ENCODE measurements around the gene LDB2. TPM values are rescaled to one million over a fixed set of nuclear protein-coding genes. Genes with fewer than 3 reads are reported as not detected.

Gene LDB2
- total and polyA plus RNA-seq, 2 of the 8 experiments (the other 6 are each of a cell fraction or from before 2014, with no cell fraction given) = 57.0 to 140 TPM

- WGBS, 2 experiments (ENCODE audit: extremely low coverage in 1 of 2, insufficient coverage in 1 of 2, insufficient read length in 1 of 2, insufficient replicate concordance in 2 of 2, low coverage in 1 of 2, low lambda C conversion rate in 2 of 2, missing lambda C conversion rate in 1 of 2) = 58% methylated on average over 3 of the region's 3 CpGs; no CpG with 5 or more reads in 1 of the 2 experiments
- no peaks in the 10 kb centered on the region for H3K9me3 ChIP-seq (ENCODE audit: insufficient read depth in 2 of 2, low read depth in 1 of 2, low read length in 1 of 2)
- no peak overlapping the region for H2BK120ac ChIP-seq (replicated peaks; ENCODE audit: low read depth, low read length)
- H4K5ac ChIP-seq (ENCODE audit: insufficient read length, low read depth, low read length) = no peak overlapping the region
- H3K27me3 ChIP-seq (replicated peaks in 1 of 4; ENCODE audit: control insufficient read depth in 3 of 4, extremely low read depth in 1 of 4, insufficient read depth in 3 of 4, low read length in 3 of 4) = no peaks in the 10 kb centered on the region
- no peaks in the 10 kb centered on the region; a peak in 1 of 8 replicates for H3K36me3 ChIP-seq (ENCODE audit: control insufficient read depth in 2 of 4, insufficient read depth in 4 of 4, low read length in 3 of 4)
- no peak overlapping the region for H3K56ac ChIP-seq (replicated peaks; ENCODE audit: insufficient read length, low read depth, low read length)
- peak overlapping the region; percentile 84; the same call in 1 of the 2 replicates for H2BK5ac ChIP-seq (ENCODE audit: low read depth, low read length)
- ChIA-PET CTCF (ENCODE audit: partially characterized antibody) (interaction anchor here (0.9 kb wide), 1 partner anchor 10 kb away, joined by 4 read pairs; no protein-coding TSS in a partner anchor), POLR2A (ENCODE audit: partially characterized antibody) (interaction anchor here (0.5 to 1.9 kb wide), 3 partner anchors 10 to 313 kb away, joined by 3 to 6 read pairs (median 4); no protein-coding TSS in a partner anchor)
- H2BK20ac ChIP-seq (ENCODE audit: low read length) = no peak overlapping the region
- no peak overlapping the region for H3K9ac ChIP-seq (replicated peaks in 1 of 4; ENCODE audit: extremely low read depth in 1 of 4, low read depth in 3 of 4, low read length in 3 of 4)
- H2BK15ac ChIP-seq (ENCODE audit: low read length) = no peak overlapping the region
- peak overlapping the region; percentile 1 for H4K91ac ChIP-seq (replicated peaks; ENCODE audit: insufficient read length, low read length)
- H3K18ac ChIP-seq (ENCODE audit: extremely low read depth, low read length) = no peak overlapping the region
- peak overlapping the region; percentile 70 for H2BK12ac ChIP-seq (ENCODE audit: low read depth, low read length)
- no peak overlapping the region for H2AFZ ChIP-seq (ENCODE audit: low read length)
- TF ChIP-seq TEAD4 (IDR thresholded peaks at IDR 0.05; ENCODE audit: low read depth, low read length) = peak; percentile 96
- TF ChIP-seq MAX (IDR thresholded peaks at IDR 0.05) = 0 out of 2 replicates have a peak, but pooled peaks have one; percentile 37
- TF ChIP-seq CBX8 (IDR thresholded peaks at IDR 0.05; ENCODE audit: borderline replicate concordance, low read depth, low read length) = no peak
- no peak overlapping the region for H3K23ac ChIP-seq (ENCODE audit: insufficient read length)
- peak overlapping the region in 1 of 2 experiments; percentile 5; a peak in 1 of 4 replicates for H3K4me2 ChIP-seq (ENCODE audit: insufficient read depth in 1 of 2, low read depth in 2 of 2, low read length in 2 of 2)
- H3K79me2 ChIP-seq (ENCODE audit: control insufficient read depth in 1 of 2, insufficient read depth in 2 of 2, low read length in 2 of 2) = no peaks in the 10 kb centered on the region
- H3K79me1 ChIP-seq (ENCODE audit: low read depth, low read length) = no peaks in the 10 kb centered on the region
- H3K4me3 ChIP-seq (ENCODE audit: extremely low read depth in 1 of 4, insufficient read depth in 2 of 4, low read depth in 3 of 4, low read length in 4 of 4) = no peak overlapping the region
- no peak overlapping the region for H3K4ac ChIP-seq (replicated peaks; ENCODE audit: insufficient read length, low read depth, low read length)
- no peak overlapping the region for H3K27ac ChIP-seq (ENCODE audit: low read depth, low read length)
- FAIRE-seq = no peak
- H4K20me1 ChIP-seq (replicated peaks in 1 of 2; ENCODE audit: control insufficient read depth in 1 of 2, insufficient read depth in 2 of 2, low read length in 2 of 2) = no peaks in the 10 kb centered on the region
- peaks cover 8 to 25% (median 17%) of the 10 kb centered on the region in 4 experiments for H3K4me1 ChIP-seq (replicated peaks in 1 of 4; ENCODE audit: control insufficient read depth in 3 of 4, insufficient read depth in 4 of 4, low read length in 3 of 4)
- H3K23me2 ChIP-seq (ENCODE audit: low read depth, low read length) = no peaks in the 10 kb centered on the region
- no peak overlapping the region for H3K14ac ChIP-seq (ENCODE audit: insufficient read length)
- DNase-seq (ENCODE audit: low read depth in 1 of 2, low spot score in 2 of 2) = no peak
- peak overlapping the region; percentile 87 for H2AK5ac ChIP-seq (ENCODE audit: low read depth, low read length)
- no peak overlapping the region for H4K8ac ChIP-seq (ENCODE audit: extremely low read depth, insufficient read depth, low read length)
Observed at GRCh38 chr4:16693641-16694040, 204.8 kb downstream of the LDB2 start.

Measured in H1 (cell line).